ENCODE results near the gene LRPAP1.
A peak's percentile ranks its signal among the peaks of the same experiment; 100 is the strongest.

LRPAP1 gene

DNA sequence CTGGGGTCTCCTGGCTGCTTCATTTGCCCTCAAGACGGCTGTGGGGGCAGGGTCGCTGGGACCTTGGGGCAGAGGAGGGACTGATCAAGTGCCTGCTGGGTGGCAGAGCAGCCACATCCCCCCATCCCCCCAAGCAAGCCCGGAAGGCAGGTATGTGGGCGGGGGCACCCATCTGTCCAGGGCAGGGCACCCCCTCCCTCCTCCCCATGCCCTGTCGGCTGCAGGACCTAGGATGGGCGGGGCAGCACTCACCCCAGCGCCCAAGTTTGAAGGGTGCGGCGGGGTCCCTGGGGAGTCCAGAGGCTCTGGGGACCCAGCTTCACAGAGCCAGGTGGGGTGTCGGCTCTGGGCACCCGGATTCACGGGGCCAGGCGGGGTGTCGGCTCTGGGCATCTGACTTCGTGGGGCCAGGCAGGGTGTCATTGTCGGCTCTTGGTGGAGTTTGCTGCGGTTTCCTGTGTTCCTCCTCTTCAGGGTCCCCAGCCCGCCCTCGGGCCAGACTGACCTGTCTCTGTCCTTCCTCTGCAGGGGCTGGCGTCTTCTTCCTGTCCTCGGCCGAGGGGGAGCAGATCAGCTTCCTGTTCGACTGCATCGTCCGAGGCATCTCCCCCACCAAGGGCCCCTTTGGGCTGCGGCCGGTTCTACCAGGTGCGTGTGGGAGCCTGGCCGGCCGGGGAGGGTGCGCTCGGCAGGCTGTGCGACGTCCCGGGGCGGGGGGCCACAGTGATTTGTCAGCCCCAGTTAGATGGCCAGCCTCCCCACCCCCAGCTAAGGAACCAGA, 47.0 kb downstream of the LRPAP1 start:
- no peak for DNase-seq (ENCODE audit: low spot score)

DNA sequence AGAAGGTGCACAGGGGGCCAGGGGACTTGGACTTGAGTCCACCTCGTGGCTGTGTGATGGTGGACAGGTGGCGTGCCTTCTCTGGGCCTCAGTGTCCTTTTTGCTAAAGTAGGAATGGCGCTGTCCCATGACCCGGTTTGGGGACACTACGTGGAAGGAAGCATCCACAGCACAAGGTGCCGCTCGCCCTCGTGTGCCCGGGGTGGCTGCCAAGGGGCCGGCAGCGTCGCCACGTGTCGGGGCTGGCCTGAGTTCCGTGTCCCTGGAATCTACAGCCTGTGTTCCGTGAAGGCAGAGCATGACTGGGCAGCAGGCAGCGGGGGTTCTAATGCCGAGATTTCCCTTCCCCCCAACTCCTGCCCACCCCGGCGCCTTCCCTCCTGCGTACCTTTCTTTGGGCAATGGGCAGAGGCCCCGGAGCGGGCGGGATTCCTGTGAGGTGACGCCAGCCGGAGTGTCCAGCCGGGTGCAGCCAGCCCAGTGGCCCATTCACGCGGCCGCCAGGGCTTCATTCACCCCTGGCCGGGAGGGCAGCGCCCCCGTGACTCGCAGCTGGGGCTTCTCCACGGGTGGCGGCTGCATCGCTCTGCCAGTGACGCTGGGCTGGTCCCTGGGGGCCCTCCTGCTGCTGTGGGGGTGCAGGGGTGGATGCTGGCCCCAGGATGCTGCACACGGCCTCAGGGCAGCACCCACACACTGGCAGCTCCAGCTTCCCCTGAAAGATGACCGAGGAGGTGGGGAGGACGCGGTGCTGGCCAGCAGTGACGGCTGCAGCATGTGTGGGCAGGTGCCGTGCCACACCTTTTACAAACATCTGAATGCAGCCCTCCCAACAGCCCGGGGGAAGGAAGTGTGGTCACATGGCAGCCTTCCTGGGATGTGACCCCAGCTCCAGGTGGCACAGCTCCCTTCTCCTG, 47.9 kb downstream of the LRPAP1 start:
- DNase-seq (ENCODE audit: low spot score): no peak

DNA sequence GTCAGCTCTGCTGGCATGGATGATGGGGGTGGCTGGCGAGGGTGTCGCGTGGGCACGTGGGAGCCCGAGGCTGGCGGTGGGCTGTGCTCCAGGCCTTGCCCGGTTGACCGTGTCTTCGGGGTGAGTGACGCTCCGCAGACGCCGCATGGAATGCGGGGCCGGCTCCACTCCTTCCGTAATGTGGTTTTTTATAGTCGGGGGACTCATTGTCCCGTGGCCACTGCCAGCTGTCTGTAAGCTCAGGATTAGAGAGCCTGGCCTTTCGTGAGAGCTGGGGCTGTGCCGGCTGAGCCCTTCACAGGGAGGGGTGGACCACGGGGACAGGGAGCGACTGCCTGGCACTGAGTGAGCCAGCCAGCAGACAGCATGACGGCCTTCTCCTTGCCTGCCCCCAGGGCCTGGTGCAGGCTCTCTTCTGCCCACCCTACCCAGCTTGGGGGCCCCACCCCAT, 48.7 kb downstream of the LRPAP1 start:
- no peak for DNase-seq (ENCODE audit: low spot score)

DNA sequence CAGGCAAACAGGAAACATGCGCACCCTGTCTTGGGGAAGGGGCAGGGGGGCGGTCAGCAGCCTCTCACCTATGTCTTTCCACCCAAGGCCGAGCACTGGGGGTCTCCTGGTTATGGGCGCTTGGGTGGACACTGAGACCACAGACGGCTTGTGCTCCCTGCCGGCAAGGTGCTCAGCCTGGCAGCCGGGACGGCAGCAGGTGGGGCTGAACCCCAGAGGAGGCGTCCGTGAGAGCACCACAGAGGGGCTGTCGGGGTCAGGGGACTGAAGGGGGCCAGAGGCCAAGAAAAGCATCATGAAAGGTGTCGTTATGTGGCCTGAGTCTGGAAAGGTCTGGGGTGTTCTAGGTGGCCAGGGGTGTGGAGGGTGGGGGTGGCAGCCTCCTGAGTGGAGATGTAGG, 49.5 kb downstream of the LRPAP1 start:
- DNase-seq (ENCODE audit: low spot score): no peak

DNA sequence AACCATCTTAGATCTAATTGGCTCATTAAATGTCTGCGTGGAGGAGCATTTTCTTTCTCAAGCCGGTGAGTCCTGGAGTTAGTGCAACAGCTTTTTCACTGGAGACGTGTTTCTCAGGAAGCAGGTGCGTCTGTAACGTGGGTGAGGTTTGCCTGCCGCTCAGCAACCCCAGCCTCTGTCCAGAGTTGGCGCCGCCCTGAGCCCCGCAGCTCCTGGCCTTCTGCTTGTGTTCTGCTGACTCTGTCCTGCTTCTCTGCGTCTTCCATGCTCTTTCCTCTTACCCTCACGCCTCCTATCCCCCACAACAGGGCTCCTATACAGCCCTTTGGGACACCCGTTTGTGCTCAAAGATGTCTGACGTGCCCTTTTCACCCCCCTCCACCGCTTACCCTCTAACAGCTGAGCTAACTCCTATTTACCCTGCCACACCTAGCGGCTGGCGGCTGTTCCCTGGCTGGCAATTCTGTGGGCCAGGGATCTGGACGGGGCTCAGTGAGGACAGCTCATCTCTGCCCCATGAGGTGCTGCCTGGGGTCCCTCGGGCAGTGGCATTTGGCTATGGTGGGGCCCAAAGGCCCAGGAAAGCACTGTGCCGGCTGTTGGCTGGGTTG, 50.3 kb downstream of the LRPAP1 start:
- DNase-seq (ENCODE audit: low spot score): no peak

DNA sequence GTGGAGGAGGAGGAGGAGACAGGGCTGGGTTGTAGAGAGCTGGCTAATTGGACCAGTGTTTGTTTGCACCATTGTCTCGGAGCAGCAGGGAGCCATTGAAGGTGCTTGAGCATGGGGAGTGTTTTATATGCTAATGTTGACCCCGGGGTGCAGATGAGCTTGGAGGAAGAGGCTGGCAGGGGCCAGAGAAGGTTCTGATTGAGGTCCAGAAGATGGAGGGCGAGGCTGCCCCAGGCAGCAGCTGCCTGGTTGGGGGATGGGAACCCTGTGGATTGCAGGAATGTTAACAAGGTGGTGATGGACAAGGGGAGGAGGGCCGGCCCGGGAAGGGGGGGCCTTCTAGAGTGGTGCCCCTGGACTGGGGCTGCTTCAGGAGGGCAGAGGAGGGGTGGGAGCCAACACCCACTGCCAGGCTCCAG, 51.1 kb downstream of the LRPAP1 start:
- DNase-seq (ENCODE audit: low spot score): no peak

DNA sequence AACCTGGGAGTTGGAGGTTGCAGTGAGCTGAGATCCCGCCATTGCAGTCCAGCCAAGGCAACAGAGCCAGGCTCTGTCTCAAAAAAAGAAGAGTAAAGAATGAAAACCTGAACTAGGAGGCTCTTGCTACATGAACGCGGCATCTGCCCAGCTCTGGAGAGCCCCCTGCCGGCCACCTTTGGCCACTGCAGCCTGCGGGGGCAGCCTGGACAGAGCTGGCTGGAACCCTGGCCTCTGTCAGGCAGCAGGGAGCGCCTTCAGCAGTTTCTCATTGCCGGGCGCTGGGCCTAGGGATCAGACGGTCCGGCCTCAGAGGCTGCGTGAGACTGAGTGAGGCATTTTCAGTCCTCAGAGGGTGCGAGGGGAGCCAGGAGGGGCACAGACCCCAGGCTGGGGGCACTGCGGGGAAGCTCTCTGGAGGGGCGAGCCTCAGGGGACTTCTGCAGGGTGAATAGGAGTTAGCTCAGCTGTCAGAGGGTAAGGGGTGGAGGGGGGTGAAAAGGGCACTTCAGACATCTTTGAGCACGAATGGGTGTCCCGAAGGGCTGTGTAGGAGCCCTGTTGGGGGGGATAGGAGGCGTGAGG, 51.6 kb downstream of the LRPAP1 start:
- DNase-seq (ENCODE audit: low spot score): peak; percentile 65

DNA sequence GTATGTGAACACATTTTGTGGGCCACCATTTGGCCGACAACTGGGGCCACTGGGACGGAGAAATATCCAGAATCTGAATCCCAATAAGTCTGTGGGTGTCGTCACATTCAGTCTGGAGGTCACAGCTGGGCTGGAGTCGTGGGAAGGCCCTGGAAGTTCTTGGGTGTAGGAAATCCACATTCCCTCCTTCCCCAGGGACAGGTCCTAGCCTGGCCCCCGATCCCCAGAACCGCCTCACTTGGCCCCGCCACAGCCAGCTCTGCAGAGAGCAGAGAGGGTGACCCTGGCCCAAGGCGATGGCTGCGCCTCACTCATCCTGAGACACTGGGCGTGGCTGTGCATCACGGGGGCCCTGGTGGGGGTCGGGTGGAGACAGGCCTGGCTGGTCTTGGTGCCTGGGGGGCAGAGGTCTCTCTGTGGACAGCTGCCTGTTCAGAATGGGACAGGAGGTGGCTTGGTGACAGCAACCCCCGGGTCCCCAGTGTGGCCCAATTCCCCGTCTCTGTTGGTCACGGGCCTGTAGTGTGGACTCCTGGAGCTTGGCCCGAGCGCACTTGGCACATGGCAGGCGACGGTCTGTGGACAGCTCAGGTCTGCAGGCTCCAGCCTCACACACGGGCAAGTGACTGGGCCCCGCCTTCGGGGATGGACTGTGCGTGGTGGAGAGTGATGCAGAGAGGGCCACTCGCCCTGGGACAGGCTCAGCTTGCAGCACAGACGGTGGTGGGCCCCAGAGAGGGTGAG, 52.7 kb downstream of the LRPAP1 start:
- DNase-seq (ENCODE audit: low spot score): no peak

DNA sequence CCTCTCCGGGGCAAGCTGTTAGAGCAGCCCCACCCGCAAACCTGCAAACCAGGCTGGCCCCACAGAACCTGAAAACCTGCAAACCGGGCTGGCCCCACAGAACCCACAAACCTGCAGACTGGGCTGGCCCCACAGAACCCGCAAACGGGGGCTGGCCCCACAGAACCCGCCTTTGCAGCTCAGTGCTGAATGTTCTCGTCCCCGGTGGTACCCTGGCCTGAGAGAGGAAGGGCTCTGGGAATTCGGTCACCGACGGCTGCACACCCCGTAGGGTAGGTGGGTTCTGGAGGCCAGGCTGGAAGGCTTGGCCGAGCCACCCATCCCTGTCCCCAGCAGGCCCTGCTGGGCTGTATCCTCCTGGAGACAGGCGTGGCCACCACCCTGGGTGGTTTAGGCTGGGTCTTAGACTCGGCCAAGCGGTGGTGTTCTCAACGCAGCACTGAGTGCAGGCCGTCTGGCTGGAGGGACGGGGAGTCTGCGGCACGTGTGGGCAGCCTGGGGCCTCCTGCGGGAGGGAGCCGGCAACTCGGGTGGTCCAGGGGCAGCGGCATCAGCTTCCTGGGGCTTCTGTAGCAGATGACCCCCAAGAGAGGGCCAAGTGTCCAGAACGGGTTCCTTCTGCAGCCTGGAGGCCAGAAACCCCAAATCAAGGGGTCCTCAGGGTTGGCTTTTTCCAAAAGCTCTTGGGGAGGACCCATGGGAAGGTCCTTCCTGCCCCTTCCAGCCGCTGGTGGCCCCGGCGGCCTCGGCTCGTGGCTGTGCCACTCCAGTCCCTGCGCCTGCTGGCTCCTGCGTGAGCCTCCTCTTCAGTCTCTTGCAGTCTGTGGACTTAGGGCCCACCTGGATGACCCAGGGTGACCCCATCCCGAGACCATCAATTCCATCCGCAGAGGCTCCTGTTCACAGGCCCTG, 53.5 kb downstream of the LRPAP1 start:
- DNase-seq (ENCODE audit: low spot score): no peak

DNA sequence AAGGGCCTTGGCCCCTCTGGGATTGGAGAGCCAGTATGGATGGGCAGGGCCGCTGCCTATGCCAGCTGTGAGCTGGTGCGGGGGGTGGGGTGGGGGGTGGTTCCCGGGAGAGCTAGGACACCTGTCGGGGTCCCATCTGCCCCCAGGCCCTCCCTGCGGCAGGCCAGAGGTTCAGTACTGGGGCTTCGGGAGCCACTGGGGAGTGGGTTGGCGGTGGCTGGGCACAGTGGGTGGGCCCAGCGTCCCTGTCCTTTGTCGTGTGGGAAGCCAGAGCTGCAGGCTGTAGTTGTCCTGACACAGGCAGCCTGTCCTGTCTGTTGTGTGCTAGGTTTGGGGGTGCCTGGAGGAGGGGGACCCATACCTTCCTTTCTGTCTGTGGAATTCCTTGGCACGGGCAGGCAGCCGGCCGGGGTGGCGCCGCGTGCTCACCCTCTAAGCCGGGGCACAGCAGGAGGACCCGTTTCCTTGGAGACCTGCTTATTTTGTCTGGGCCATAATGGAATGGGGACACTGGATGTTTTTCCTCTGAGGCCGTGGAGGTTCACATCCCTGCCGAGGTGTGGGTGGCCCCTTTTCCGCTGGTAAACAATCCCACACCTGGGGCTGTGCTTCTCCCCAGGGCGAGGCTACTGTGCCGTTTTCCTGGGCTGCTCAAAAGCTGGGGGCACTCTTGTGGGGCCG, 54.3 kb downstream of the LRPAP1 start:
- no peak for DNase-seq (ENCODE audit: low spot score)

DNA sequence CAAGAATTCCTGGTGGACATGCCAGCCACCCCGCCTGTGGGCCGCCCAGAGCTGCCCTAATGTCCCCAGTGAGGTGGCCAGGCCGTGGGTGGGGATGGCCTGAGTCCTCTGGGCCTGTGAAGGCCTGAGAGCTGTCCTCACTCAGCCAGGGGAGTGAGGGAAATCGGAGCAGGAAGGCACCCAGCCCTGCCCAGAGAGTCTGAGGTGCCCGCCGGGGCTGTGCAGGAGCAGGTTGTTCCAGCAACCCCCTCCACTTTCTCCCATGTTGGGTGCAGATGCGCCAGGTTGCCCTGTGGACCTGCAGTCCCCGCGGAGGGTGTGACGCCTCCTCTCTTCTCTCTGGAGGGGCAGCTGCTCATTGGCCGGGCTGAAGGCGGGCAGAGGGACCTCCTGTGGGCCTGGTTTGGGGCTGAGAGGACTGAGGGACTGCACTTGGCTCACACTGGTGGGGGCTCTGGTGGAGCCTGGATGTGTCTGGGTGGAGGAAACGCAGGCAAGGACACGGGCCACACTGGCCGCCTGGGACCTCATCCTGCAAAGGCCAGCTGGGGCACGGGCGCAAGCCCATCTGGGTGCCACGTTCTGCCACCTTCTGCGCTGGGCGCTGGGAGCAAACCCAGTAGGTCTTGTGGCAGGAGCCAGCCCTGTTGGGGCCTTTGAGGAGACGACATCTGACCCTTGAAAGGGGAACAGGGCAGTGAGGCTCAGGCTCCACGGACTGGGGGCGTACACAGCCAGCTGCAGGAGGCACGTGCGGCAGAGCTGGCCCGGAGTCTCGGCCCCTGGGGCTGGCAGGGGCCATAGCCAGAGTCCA, 55.1 kb downstream of the LRPAP1 start:
- DNase-seq (ENCODE audit: low spot score): no peak

DNA sequence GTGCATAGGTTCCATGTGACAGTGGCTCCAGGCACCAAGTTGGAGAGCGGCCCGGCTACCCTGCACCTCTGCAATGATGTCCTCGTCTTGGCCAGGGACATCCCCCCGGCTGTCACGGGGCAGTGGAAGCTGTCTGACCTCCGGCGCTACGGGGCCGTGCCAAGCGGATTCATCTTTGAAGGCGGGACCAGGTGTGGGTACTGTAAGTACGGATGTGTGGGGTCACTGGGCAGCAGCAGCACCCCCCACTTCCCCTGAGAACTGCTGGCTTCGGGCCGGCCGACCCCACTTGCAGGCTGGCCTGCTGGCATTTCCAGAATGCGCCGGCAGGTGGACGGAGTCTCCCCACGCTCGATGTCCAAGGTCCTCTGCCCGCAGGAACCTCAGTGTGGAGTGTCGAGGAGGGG, 55.9 kb downstream of the LRPAP1 start:
- DNase-seq (ENCODE audit: low spot score): no peak

DNA sequence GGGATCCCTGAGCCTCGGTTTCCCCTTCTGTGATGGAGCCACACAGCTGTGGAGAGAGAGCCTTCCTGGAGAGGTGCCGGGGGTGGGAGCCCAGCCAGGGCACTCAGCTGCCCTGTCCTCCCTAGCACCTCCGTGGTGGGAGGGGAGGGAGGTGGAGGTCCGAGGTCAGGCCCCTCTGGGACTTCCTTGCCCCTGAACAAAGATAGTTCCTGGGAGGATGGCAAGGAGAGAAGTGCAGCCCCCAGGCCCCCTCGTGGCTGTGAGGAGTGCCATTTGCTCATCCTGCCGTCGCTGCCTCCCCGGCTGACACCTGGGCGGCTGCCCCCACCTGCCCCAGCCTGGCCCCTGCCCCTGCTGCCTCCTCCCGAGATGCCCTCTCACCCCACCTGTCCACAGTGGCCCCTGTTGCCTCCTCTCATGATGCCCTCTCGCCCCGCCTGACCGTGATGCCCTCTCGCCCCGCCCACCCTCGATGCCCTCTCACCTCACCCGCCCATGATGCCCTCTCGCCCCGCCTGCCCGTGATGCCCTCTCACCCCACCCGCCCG, 56.4 kb downstream of the LRPAP1 start:
- no peak for DNase-seq (ENCODE audit: low spot score)

DNA sequence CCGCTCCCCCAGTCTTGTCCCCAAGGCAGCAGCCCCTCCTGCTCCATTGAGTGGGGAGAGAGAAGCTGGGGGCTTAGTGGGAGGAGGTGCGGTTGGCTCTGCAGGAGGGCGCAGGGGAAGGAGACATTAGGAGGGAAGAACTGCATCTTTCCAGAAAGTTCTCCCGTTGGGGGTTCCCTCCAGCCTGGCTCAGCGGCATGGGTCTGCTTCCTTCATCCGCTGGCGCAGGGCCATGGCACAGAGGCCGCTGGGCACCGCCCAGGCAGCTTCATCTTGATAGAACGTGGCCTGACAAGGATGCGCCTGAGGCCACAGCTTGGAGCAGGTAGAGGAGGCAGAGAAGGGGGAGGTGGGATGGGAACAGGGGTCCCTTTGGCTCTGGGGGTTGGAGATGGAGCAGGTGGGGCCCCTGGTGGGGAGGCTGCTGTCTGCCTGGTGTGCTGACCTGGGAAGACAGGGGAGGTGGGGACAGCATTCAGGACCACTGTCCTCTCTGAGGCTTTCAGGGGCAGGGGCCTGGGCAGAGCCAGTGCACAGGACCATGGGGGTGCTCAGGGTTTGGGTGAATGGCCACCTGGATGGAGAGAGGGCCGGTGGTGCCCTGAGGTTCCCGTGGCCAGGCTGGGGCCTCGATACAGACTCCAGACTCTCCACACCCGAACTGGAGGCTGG, 57.0 kb downstream of the LRPAP1 start:
- no peak for DNase-seq (ENCODE audit: low spot score)

DNA sequence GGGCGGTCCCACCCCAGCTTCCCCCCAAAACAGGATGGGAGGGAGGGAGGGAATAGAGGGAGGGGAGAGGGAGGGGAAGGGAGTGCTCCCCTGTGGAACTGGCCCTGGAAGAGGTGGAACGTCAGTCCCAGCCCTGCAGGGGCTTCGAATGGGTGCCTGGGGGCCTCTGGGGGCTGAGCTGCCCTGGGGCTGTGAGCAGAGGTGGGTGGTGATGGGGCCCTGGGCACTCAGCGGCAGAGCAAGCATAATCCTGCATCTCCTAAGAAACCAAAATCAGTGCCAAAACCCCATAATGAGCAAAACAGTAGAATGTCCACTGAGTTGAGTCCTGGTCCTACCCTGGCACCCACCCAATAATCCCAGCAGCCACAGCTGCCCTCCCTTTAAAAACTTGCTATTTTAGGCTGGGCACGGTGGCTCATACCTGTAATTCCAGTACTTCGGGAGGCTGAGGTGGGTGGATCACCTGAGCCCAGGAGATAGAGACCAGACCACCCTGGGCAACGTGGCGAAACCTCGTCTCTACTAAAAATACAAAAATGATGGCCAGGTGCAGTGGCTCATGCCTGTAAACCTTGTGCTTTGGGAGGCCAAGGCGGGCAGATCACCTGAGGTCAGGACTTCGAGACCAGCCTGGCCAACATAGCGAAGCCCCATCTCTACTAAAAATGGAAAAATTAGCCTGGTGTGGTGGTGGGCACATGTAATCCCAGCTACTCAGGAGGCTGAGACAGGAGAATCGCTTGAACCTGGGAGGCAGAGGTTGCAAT, 58.0 kb downstream of the LRPAP1 start:
- DNase-seq (ENCODE audit: low spot score): no peak

DNA sequence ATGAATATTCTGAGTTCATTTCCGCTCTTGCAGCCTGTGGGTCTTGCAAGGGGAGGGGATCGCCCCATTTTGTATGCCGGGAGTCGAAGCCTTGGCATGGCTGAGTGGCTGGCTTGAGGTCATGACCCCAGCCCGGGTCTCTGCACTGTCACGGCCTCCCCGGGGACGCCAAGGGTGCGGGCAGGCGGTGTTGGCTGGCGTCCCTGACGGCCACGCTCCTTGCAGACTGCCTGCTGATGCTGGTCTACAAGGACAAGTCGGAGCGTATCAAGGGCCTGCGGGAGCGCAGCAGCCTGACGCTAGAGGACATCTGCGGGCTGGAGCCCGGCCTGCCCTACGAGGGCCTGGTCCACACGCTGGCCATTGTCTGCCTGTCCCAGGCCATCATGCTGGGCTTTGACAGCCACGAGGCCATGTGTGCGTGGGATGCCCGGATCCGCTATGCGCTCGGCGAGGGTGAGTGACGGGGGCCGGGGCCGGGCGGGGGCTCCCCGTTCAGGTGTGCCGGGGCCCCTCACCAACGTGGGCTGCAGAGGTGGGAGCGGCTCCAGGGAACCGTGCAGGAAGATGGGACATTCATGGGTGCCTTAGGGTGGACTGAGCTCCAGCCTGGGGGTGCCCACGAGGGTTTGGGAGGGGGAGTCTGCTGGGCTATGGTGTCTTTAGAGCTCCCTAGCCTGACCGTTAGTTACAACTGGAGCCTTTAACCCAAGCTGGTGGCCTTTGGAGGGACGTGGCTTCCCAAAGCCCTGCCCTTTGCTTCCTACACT, 58.9 kb downstream of the LRPAP1 start:
- no peak for DNase-seq (ENCODE audit: low spot score)
